RPMI7951 (cell line): ENCODE results near the gene SPRYD4. TPM values are rescaled to one million over a fixed set of nuclear protein-coding genes. Genes with fewer than 3 reads are reported as not detected.
"Not testable (repeated sequence)": the region's sequence is repeated elsewhere in the genome, so short reads cannot be mapped to it uniquely, and the experiment has no call there.

Experiments used
- DNase-seq: peaks from one replicate; pipeline ENCODE4 v3.0.0-alpha.2; 2012; ENCODE audit warnings: low read depth
- total RNA-seq: library from RNA; depleted of rRNA; stranded (reverse); fragments of >200 nt; shearing (Covaris generic); gene quantifications from 2 replicates; pipeline ENCODE4 v1.2.3, GENCODE V29; 2014

The SPRYD4 gene
- total RNA-seq, 1 experiment from 2014 or later, result 2.2 TPM

GRCh38 chr12:56476972-56477432 is 8.6 kb downstream of the SPRYD4 start:
- DNase-seq, result no peak

- no peak for DNase-seq
Measured at GRCh38 chr12:56477521-56478225, 9.3 kb downstream of the SPRYD4 start.

DNA sequence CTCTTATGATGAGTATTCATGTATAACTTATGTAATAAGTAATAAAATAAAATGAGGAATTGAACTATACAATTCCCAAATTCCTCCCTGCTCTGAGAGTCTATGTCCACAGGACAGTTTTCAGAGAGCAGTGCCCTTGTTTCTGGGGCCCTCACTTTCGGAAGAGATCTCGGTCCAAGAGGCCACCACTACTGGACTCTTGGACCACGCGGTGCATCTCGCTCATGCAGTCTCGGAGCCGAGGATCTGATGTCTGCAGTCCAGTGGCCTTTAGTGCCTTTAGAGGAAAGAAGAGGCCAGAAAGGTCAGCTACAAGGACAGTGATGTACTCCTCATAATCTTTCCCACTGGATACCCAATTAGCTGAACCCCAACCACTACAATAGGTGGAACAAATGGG is 11.2 kb downstream of the SPRYD4 start:
- no peak for DNase-seq

DNA sequence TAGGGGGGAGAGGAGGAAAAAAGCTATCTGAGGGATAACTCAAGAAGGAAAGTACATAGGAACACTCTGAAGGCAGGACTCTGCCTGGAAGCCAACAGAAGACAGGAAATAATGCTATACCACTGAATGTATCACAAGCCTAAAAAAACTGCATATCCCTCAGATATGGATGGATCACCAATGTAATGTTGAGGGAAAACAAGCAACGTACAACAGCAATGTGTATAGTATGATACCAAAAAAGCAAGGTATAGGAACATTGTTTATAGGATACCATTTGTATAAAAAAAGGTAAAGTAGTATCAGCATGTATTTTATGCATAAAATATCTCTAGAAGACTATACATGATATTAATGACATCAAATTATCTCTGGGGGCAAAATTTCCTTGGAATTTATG is 16.2 kb downstream of the SPRYD4 start:
- no peak for DNase-seq

DNA sequence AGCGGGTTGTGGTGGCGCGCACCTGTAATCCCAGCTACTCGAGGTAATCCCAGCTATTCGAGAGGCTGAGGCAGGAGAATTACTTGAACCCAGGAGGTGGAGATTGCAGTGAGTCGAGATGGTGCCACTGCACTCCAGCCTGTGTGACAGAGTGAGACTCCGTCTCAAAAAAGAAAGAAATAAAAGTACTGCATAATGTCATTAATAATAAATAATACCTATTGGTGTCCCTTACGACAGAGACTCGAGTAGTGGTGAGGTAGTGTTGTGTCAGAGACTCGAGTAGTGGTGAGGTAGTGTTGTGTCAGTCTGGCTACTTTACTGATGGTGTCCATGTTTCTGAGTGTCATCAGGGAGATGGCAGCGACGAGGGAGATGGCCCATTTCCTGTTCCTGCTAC is 18.3 kb downstream of the SPRYD4 start:
- DNase-seq, result no peak

DNA sequence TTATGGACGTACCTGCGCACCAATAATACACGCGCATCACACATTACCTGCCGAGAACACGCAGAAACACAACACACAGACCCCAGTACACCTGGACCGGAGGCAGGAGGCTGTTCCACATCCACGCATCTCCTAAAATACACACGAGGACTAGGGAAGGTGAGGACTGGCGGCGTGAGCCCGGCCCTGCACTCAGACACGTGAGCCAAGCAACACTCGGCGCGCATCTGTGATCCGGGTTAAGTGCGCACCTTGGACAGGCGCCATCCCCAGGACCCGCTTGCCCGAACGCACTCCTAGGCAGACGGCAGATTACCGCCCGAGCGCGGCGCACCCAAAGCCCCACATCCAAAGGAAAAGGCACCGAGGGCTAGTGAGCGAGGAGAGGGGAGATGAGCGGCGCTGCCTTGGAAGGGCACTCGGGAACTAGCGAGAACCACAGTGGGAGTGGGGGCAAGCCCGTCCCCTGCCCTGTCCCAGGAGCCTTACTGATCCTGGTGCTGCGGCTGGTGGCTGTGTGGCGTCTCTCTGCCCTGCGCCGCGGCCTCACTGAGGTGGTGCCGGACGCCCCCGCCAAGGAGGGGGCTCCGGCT is 19.2 kb downstream of the SPRYD4 start:
- DNase-seq, result no peak

DNA sequence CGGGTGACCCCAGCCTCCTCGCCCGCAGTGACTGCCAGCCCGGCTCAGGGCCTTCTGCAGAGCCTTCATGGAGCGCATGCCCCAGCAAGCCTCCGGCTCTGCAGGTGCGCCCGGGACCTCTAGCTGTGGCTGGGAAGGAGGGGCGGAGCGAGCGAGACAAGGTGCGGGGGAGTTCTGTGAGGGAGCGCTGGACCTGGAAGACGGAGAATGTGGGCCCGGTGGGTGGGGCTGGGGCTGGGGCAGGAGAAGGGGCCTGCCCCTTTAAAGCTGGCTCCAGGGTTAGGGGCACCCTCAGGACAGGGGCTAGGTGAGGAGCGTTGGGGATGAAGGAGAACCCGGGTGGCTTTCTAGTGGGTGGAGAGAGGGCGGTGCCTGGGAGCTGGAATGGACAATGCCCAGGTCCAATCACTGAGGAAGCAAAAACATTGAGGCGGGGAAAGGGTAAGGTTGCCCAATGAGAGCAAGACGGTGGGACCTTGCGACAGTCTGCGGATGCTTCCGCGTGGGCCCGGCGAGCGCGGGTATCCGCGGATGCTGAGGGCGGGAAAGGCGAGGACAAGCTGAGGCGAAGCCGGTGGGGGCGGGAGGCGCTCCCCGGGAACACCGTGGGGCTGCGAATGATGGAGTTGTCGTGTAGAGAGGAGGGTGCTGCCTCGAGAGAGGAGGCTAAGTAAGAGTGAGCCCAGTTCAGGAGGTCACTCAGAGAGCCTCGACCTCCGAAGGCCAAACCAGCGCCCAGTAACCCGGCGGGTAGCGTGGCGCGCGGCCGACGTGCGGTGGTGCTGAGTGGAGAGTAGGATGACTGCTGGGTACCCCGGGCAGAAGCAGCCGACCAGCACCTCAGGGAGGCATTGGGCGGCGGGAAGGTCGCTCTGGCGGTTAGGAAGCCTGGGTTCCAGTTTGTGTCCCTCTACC is 19.9 kb downstream of the SPRYD4 start, which contains the start of gene GLS2:
GLS2 (minus strand) TSS at position 121 of the 915 bp plus-strand sequence; CDS start at position 78, 43 bp downstream.
- DNase-seq, result peak; percentile 72

DNA sequence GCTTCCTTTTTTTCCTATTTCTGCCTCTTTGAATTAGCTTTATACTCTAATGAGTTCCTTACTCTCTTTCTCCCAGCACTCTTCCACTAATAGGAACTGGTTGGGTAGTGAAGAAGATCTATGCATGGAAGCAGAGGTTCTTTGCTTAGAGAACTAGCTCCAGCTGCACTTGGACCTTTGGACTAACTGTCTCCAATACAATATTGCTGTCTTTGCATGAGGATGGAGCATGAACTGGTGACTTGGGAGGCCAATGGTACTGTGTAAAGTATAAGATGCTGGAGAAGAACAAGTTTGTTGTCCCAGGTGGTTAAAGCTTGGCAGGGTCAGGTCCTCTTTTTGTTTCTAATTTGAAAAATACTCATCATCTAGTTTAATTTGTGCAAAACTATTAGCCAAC is 22.0 kb downstream of the SPRYD4 start:
- DNase-seq, result no peak

DNA sequence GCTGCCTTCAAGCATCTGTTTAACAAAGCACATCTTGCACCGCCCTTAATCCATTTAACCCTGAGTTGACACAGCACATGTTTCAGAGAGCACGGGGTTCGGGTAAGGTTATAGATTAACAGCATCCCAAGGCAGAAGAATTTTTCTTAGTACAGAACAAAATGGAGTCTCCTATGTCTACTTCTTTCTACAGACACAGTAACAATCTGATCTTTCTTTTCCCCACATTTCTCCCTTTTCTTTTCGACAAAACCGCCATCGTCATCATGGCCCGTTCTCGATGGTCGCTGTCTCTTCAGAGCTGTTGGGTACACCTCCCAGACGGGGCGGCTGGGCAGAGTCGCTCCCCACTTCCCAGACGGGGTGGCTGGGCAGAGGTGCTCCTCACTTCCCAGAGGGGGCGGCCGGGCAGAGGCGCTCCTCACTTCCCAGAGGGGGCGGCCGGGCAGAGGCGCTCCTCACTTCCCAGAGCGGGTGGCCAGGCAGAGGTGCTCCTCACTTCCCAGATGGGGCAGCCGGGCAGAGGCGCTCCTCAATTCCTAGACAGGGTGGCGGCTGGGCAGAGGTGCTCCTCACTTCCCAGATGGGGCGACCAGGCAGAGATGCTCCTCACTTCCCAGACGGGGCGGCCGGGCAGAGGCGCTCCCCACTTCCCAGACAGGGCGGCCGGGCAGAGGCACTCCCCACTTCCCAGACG is 25.2 kb downstream of the SPRYD4 start:
- DNase-seq, result not testable (repeated sequence)

GRCh38 chr12:56494106-56494415 is 25.7 kb downstream of the SPRYD4 start:
- not testable (repeated sequence) for DNase-seq

DNA sequence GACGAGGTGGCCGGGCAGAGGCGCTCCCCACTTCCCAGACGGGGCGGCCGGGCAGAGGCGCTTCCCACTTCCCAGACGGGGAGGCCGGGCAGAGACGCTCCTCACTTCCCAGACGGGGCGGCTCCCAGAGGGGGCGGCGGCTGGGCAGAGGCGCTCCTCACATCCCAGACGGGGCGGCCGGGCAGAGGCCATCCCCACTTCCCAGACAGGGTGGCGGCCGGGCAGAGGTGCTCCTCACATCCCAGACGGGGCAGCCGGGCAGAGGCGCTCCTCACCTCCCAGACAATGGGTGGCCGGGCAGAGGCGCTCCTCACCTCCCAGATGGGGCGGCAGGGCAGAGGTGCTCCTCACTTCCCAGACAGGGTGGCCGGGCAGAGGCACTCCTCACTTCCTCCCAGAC is 26.1 kb downstream of the SPRYD4 start:
- DNase-seq, result not testable (repeated sequence)

GRCh38 chr12:56496704-56497103 is 28.3 kb downstream of the SPRYD4 start:
- peak; percentile 34 for DNase-seq

GRCh38 chr12:56498126-56498902 is 29.9 kb downstream of the SPRYD4 start:
- DNase-seq, result not testable (repeated sequence)

GRCh38 chr12:56499452-56499851 is 31.1 kb downstream of the SPRYD4 start:
- not testable (repeated sequence) for DNase-seq

DNA sequence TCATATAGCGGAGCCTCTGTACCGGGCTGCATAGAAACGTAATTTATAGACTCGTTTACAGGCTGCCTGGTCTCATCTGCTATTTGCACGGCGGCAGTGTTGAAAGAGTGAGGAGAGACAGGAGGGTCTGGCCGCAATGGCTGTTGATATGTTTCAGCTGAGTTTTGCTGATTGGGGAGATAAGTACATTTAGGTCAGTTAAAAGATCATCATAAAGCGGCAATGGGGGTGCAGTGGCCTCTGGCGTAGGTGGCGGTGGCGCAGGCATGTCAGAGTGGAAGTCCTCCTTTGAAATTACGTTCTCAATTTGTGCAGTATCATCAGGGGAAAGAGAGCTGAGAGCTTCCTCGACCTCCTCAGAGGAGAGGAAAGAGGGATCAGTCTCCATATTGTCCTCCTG is 31.5 kb downstream of the SPRYD4 start:
- not testable (repeated sequence) for DNase-seq

- DNase-seq, result no peak
Measured at GRCh38 chr12:56510786-56511185, 42.4 kb downstream of the SPRYD4 start.

DNA sequence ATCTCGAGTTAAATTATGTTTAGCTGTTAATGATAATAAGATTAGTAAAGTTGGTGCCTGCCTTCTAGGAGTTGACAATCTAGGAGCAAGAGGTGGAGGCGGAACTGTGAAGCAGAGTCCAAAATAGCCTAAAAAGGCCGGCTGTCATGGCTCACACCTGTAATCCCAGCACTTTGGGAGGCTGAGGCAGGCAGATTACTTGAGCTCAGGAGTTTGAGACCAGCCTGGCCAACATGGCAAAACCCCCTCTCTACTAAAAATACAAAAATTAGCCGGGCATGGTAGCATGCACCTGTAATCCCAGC is 45.6 kb downstream of the SPRYD4 start:
- DNase-seq, result not testable (repeated sequence)

- no peak for DNase-seq
Measured at GRCh38 chr12:56517854-56518253, 49.5 kb downstream of the SPRYD4 start.

DNA sequence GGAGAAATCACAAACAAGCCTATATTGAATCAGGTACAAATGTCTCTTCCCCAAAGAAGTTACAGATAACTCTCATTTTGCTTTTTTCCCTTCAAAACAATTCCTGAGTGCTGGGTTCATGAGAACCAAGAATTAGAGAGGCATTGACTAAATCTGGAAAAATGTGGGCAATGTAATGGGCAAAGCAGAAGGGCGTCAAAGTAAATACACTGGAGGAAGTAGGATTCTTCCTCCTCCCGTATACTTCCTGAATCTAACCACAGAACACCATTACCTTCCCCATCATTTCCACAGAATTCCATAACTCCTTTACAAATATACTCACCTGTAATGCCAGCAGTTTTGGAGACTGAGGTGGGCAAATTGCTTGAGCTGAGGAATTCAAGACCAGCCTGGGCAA is 50.2 kb downstream of the SPRYD4 start:
- DNase-seq, result peak; percentile 3

GRCh38 chr12:56520048-56520447 is 51.7 kb downstream of the SPRYD4 start:
- no peak for DNase-seq

DNA sequence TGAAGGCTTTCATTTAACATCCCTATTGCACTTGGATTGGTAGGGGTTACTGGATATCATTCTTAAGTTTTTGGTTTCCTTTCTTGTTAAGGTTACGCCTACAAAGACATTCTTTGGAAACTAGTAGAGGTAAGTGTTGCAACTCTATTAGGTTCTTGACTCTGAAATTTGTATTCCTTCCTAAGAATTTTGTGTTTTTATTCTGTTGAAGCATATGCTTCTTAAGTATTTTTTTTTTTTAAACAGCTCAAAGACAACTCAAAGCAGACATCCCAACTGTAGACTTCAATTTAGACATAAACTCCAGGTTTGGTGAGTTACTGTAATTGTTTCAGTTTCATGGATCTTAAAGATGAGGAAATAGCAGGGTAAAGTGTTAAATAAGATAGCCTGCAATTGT is 52.1 kb downstream of the SPRYD4 start:
- DNase-seq, result no peak
